ENCODE data around the gene GLIS1. TPM values are rescaled to one million over a fixed set of nuclear protein-coding genes. Genes with fewer than 3 reads are reported as not detected.

The GLIS1 gene
- total RNA-seq, 1 experiment from 2014 or later, result 0.28 TPM

DNA sequence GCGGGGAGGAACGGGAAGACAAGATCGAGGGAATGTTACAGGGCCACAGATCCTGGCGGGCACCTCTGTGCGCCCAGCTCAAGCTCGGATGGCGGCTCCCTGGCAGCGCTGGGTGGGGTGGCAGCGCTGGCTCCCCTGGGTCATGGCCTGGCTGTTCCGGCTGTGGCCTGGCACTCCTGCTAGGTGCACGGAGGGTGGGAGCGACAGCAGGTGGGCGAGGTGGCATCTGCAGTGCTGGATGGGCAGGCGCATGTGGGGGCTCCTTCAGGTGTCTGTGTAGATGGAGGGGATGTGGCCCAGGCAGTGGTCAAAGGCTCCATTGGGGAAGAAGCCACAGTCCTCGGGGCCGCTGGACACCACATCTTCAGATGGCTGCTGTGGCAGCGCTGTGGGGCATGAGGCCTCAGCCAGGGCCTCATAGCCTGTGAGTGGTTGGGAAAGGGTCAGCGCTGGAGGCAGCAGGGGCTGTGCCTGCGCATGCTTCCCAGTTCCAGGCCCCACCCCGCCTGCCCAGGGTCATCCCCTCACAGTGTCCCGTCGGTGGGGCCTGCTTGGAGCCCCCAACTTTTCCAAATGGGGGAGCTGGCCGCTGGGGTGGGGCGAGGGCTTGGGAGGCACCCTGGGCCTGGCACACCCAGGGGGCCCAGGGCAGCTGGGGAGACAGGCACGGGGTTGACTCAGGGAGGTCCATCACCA lies 232.5 kb downstream of the GLIS1 start:
- Histone ChIP-seq H3K23me2 (ENCODE audit: insufficient read length, low read depth, low read length, poor library complexity, severe bottlenecking) (no peaks in the 10 kb centered on the region), H2BK12ac (ENCODE audit: insufficient read length, low read depth, low read length) (no peak overlapping the region), H3K27ac (ENCODE audit: insufficient read length, low read depth, low read length) (no peak overlapping the region), H3K56ac (ENCODE audit: insufficient read length, low read depth, low read length) (no peak overlapping the region), H3K9me3 (ENCODE audit: control insufficient read depth, low read depth, low read length) (no peaks in the 10 kb centered on the region), H4K8ac (replicated peaks; ENCODE audit: insufficient read length, low read depth, low read length) (no peak overlapping the region), H3K4me1 (ENCODE audit: insufficient read depth, low read length) (peaks cover 3% of the 10 kb centered on the region; the same call in 1 of the 2 replicates), H3K27me3 (ENCODE audit: insufficient read depth, low read length) (no peaks in the 10 kb centered on the region), H4K5ac (ENCODE audit: insufficient read length, low read depth, low read length) (no peak overlapping the region), H3K79me2 (ENCODE audit: insufficient read depth, low read length) (no peaks in the 10 kb centered on the region), H2BK5ac (ENCODE audit: insufficient read length, low read length) (no peak overlapping the region), H3K9ac (ENCODE audit: extremely low read depth, insufficient read length, low read length) (no peak overlapping the region), H2BK15ac (ENCODE audit: low read depth, low read length) (no peak overlapping the region), H2BK20ac (ENCODE audit: low read depth, low read length, poor library complexity, severe bottlenecking) (no peak overlapping the region), H3K4ac (ENCODE audit: low read depth, low read length) (no peak overlapping the region), H3K18ac (ENCODE audit: insufficient read length, low read depth, low read length) (no peak overlapping the region), H4K20me1 (ENCODE audit: control insufficient read depth, insufficient read depth, insufficient read length) (peaks cover 3% of the 10 kb centered on the region), H3K14ac (ENCODE audit: insufficient read depth, low read length) (no peak overlapping the region), H3T11ph (ENCODE audit: low read length) (no peak overlapping the region), H2AK5ac (ENCODE audit: insufficient read length, low read length) (no peak overlapping the region), H3K79me1 (ENCODE audit: insufficient read depth, low read depth, low read length, poor library complexity, severe bottlenecking) (no peaks in the 10 kb centered on the region), H2BK120ac (ENCODE audit: low read depth, low read length, poor library complexity, severe bottlenecking) (no peak overlapping the region), H2AFZ (ENCODE audit: low read length) (no peak overlapping the region), H3K4me2 (ENCODE audit: insufficient read depth, insufficient read length, low read length) (no peak overlapping the region), H3K23ac (ENCODE audit: insufficient read length, low read depth, low read length) (no peak overlapping the region), H4K91ac (ENCODE audit: insufficient read length, low read depth, low read length) (no peak overlapping the region)
- Mint-ChIP-seq H3K27me3 (ENCODE audit: low read depth) (peaks cover 8% of the 10 kb centered on the region), H3K36me3 (ENCODE audit: insufficient read depth in 1 of 3, low read depth in 3 of 3) (no peaks in the 10 kb centered on the region), H3K9me3 (no peaks in the 10 kb centered on the region; a peak in 1 of 5 replicates), H3K27ac (no peak overlapping the region), H3K4me1 (peaks cover 13 to 36% of the 10 kb centered on the region in 2 experiments), H3K4me3 (no peak overlapping the region)
- WGBS (ENCODE audit: extremely low coverage, insufficient read length, low lambda C conversion rate), result no CpG with 5 or more reads among the region's 25 CpGs
- no peak for DNase-seq
- TF ChIP-seq, protein P1, sequence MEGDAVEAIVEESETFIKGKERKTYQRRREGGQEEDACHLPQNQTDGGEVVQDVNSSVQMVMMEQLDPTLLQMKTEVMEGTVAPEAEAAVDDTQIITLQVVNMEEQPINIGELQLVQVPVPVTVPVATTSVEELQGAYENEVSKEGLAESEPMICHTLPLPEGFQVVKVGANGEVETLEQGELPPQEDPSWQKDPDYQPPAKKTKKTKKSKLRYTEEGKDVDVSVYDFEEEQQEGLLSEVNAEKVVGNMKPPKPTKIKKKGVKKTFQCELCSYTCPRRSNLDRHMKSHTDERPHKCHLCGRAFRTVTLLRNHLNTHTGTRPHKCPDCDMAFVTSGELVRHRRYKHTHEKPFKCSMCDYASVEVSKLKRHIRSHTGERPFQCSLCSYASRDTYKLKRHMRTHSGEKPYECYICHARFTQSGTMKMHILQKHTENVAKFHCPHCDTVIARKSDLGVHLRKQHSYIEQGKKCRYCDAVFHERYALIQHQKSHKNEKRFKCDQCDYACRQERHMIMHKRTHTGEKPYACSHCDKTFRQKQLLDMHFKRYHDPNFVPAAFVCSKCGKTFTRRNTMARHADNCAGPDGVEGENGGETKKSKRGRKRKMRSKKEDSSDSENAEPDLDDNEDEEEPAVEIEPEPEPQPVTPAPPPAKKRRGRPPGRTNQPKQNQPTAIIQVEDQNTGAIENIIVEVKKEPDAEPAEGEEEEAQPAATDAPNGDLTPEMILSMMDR (conservative IDR thresholded peaks at IDR 0.05), result no peak
